ENCODE measurements around the gene HCN3.

DNA sequence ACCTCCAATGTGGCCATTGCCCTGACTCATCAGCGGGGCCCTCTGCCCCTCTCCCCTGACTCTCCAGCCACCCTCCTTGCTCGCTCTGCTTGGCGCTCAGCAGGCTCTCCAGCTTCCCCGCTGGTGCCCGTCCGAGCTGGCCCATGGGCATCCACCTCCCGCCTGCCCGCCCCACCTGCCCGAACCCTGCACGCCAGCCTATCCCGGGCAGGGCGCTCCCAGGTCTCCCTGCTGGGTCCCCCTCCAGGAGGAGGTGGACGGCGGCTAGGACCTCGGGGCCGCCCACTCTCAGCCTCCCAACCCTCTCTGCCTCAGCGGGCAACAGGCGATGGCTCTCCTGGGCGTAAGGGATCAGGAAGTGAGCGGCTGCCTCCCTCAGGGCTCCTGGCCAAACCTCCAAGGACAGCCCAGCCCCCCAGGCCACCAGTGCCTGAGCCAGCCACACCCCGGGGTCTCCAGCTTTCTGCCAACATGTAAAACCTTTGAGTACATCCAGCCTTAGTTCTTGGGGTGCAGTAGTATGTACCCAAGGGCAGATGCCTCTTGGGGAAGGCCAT is 10.8 kb downstream of the HCN3 start:
- TF ChIP-seq ZNF317 (CRISPR knock-in tag; IDR thresholded peaks at IDR 0.05; ENCODE audit: borderline replicate concordance, low read depth) (no peak), TCF7 (CRISPR knock-in tag; IDR thresholded peaks at IDR 0.05; ENCODE audit: low read depth) (no peak), GRHL2 (CRISPR knock-in tag; IDR thresholded peaks at IDR 0.05; ENCODE audit: insufficient replicate concordance, severe bottlenecking) (no peak), SOX15 (CRISPR knock-in tag; IDR thresholded peaks at IDR 0.05) (no peak), NFYB (CRISPR knock-in tag; conservative IDR thresholded peaks at IDR 0.05; ENCODE audit: low read depth) (no peak), SP1 (CRISPR knock-in tag; conservative IDR thresholded peaks at IDR 0.05) (no peak), ZNF232 (CRISPR knock-in tag; IDR thresholded peaks at IDR 0.05) (no peak), CBFB (CRISPR knock-in tag; IDR thresholded peaks at IDR 0.05; ENCODE audit: low read depth) (no peak), ZNF121 (CRISPR knock-in tag; IDR thresholded peaks at IDR 0.05) (no peak)
- TF ChIP-seq, protein P1, sequence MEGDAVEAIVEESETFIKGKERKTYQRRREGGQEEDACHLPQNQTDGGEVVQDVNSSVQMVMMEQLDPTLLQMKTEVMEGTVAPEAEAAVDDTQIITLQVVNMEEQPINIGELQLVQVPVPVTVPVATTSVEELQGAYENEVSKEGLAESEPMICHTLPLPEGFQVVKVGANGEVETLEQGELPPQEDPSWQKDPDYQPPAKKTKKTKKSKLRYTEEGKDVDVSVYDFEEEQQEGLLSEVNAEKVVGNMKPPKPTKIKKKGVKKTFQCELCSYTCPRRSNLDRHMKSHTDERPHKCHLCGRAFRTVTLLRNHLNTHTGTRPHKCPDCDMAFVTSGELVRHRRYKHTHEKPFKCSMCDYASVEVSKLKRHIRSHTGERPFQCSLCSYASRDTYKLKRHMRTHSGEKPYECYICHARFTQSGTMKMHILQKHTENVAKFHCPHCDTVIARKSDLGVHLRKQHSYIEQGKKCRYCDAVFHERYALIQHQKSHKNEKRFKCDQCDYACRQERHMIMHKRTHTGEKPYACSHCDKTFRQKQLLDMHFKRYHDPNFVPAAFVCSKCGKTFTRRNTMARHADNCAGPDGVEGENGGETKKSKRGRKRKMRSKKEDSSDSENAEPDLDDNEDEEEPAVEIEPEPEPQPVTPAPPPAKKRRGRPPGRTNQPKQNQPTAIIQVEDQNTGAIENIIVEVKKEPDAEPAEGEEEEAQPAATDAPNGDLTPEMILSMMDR (IDR thresholded peaks at IDR 0.05) = no peak
- TF ChIP-seq, protein P2, sequence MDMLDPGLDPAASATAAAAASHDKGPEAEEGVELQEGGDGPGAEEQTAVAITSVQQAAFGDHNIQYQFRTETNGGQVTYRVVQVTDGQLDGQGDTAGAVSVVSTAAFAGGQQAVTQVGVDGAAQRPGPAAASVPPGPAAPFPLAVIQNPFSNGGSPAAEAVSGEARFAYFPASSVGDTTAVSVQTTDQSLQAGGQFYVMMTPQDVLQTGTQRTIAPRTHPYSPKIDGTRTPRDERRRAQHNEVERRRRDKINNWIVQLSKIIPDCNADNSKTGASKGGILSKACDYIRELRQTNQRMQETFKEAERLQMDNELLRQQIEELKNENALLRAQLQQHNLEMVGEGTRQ (CRISPR knock-in tag; IDR thresholded peaks at IDR 0.05) = no peak
- TF ChIP-seq, protein P3, sequence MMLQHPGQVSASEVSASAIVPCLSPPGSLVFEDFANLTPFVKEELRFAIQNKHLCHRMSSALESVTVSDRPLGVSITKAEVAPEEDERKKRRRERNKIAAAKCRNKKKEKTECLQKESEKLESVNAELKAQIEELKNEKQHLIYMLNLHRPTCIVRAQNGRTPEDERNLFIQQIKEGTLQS (CRISPR knock-in tag; conservative IDR thresholded peaks at IDR 0.05) = no peak
- TF ChIP-seq, protein P4, sequence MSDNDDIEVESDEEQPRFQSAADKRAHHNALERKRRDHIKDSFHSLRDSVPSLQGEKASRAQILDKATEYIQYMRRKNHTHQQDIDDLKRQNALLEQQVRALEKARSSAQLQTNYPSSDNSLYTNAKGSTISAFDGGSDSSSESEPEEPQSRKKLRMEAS (CRISPR knock-in tag; IDR thresholded peaks at IDR 0.05) = no peak
- TF ChIP-seq, protein P5, sequence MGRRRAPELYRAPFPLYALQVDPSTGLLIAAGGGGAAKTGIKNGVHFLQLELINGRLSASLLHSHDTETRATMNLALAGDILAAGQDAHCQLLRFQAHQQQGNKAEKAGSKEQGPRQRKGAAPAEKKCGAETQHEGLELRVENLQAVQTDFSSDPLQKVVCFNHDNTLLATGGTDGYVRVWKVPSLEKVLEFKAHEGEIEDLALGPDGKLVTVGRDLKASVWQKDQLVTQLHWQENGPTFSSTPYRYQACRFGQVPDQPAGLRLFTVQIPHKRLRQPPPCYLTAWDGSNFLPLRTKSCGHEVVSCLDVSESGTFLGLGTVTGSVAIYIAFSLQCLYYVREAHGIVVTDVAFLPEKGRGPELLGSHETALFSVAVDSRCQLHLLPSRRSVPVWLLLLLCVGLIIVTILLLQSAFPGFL (CRISPR knock-in tag; IDR thresholded peaks at IDR 0.05; ENCODE audit: borderline replicate concordance) = no peak
